Fibroblast of lung (primary cell): ENCODE results near the gene ZMYND19.
"Not testable (repeated sequence)": the region's sequence is repeated elsewhere in the genome, so short reads cannot be mapped to it uniquely, and the experiment has no call there.

ENCODE experiments used
- CTCF ChIP-seq, 2 donors: IDR thresholded peaks in 1 of 2; conservative IDR thresholded peaks in 1 of 2; 1 replicate in 1 of 2; 2 replicates in 1 of 2; pipeline ENCODE4 v1.5.1; 2011 to 2012; ENCODE audit warnings: low read length in 2 of 2, control low read depth in 1 of 2, inconsistent platforms in 1 of 2, low read depth in 1 of 2, mild to moderate bottlenecking in 1 of 2
- EZH2 ChIP-seq: IDR thresholded peaks from 2 replicates; pipeline ENCODE4 v1.5.1; 2012; ENCODE audit warnings: low read length, control low read depth, mild to moderate bottlenecking; ENCODE audit errors: missing control alignments

- not testable (repeated sequence) for TF ChIP-seq CTCF (conservative IDR thresholded peaks at IDR 0.05 in 1 of 2, IDR thresholded peaks at IDR 0.05 in 1 of 2; ENCODE audit: low read depth in 1 of 2, low read length in 2 of 2); EZH2
Measured at GRCh38 chr9:137622211-137622610, 31.9 kb upstream of the ZMYND19 start.
